B cell (primary cell): ENCODE data around the gene TEC. TPM values are rescaled to one million over a fixed set of nuclear protein-coding genes. Genes with fewer than 3 reads are reported as not detected.

Experiments used
- ATAC-seq: fragments of 200-7000 bp; cut with Tn5 transposase; one replicate; pipeline ENCODE4 v1.10.0; 2021; ENCODE audit warnings: low read depth, mild to moderate bottlenecking, moderate number of reproducible peaks, moderate library complexity
- CTCF ChIA-PET: fragments of 350-600 bp; sonication (Branson Sonifier 250); formaldehyde crosslinking; loops from one replicate; lab custom pipeline; 2021; ENCODE audit warnings: antibody characterized with exemption, inconsistent platforms; lab: Charles Lee
- POLR2A ChIA-PET: fragments of 350-600 bp; sonication (Branson Sonifier 250); formaldehyde crosslinking; loops from one replicate; lab custom pipeline; 2021; ENCODE audit warnings: antibody characterized with exemption; lab: Charles Lee
- DNase-seq: peaks from one replicate; pipeline ENCODE4 v3.0.0; 2013
- H2AFZ ChIP-seq: 2 replicates; pipeline ENCODE4 v1.6.1; 2012; ENCODE audit warnings: mild to moderate bottlenecking, low read depth, low read length; ENCODE audit not compliant: insufficient read depth, poor library complexity, severe bottlenecking
- H3K27ac ChIP-seq, 2 donors: 1 replicate in 1 of 2; 2 replicates in 1 of 2; pipeline ENCODE4 v1.5.1; 2012 to 2013; ENCODE audit warnings: low read length in 2 of 2, mild to moderate bottlenecking in 2 of 2, moderate library complexity in 1 of 2
- H3K27me3 ChIP-seq, 4 experiments: fragments of 200-600 bp in 1 of 4; sonication (generic) in 1 of 4; replicated peaks in 1 of 4; 1 replicate in 2 of 4; 2 replicates in 2 of 4; pipeline versions ENCODE4 v1.6.1 to v1.7.0; 2013 to 2016; ENCODE audit warnings: low read length in 3 of 4, mild to moderate bottlenecking in 2 of 4, mixed read lengths in 1 of 4, moderate library complexity in 1 of 4; ENCODE audit not compliant: insufficient read depth in 4 of 4, control insufficient read depth in 3 of 4; ENCODE audit errors: control extremely low read depth in 1 of 4
- H3K36me3 ChIP-seq, 2 experiments: replicated peaks in 1 of 2; 1 replicate in 1 of 2; 2 replicates in 1 of 2; pipeline versions ENCODE4 v1.6.1 to v1.7.1; 2013; ENCODE audit warnings: low read length in 1 of 2; ENCODE audit not compliant: insufficient read depth in 2 of 2, control insufficient read depth in 1 of 2; ENCODE audit errors: control extremely low read depth in 1 of 2, extremely low read depth in 1 of 2
- H3K4me1 ChIP-seq, 2 donors: fragments of 200-600 bp in 1 of 2; sonication (generic) in 1 of 2; 1 replicate in 1 of 2; 2 replicates in 1 of 2; pipeline versions ENCODE4 v1.5.1 to v1.6.1; 2013 to 2017; ENCODE audit warnings: low read length in 2 of 2; ENCODE audit not compliant: control insufficient read depth in 2 of 2, insufficient read depth in 2 of 2
- H3K4me2 ChIP-seq: replicated peaks from 2 replicates; pipeline ENCODE3; 2012; ENCODE audit warnings: mild to moderate bottlenecking, low read depth, low read length; ENCODE audit not compliant: poor library complexity, severe bottlenecking
- H3K4me3 ChIP-seq, 5 experiments: fragments of 200-600 bp in 1 of 5; sonication (generic) in 1 of 5; 1 replicate in 3 of 5; 2 replicates in 2 of 5; pipeline versions ENCODE4 v1.5.1 to v1.7.0; 2011 to 2016; ENCODE audit warnings: low read length in 4 of 5, mild to moderate bottlenecking in 4 of 5, low read depth in 2 of 5, control low read depth in 1 of 5, moderate library complexity in 1 of 5; ENCODE audit not compliant: insufficient read depth in 1 of 5; ENCODE audit errors: control extremely low read depth in 1 of 5, extremely low read depth in 1 of 5
- H3K79me2 ChIP-seq: fragments of 200-600 bp; sonication (generic); one replicate; pipeline ENCODE4 v1.6.0; 2016; ENCODE audit warnings: low read length; ENCODE audit not compliant: control insufficient read depth, insufficient read depth
- H3K9ac ChIP-seq: fragments of 200-600 bp; sonication (generic); 2 replicates; pipeline ENCODE4 v1.6.1; 2017; ENCODE audit warnings: mild to moderate bottlenecking, low read length, moderate library complexity
- H3K9me3 ChIP-seq, 3 donors: one replicate each; pipeline versions ENCODE4 v1.6.1 to v1.7.1; 2013; ENCODE audit warnings: low read length in 2 of 3; ENCODE audit not compliant: control insufficient read depth in 2 of 3, insufficient read depth in 1 of 3; ENCODE audit errors: control extremely low read depth in 1 of 3
- H4K20me1 ChIP-seq: 2 replicates; pipeline ENCODE4 v1.6.0; 2012; ENCODE audit warnings: mild to moderate bottlenecking, low read length; ENCODE audit not compliant: insufficient read depth, control insufficient read depth, poor library complexity, severe bottlenecking
- H3K27ac Mint-ChIP-seq: one replicate; pipeline ENCODE4 v1.8.0; 2021; ENCODE audit warnings: mixed read lengths
- H3K27me3 Mint-ChIP-seq: one replicate; pipeline ENCODE4 v1.8.0; 2021; ENCODE audit warnings: mixed read lengths
- H3K4me1 Mint-ChIP-seq: one replicate; pipeline ENCODE4 v1.8.0; 2021; ENCODE audit warnings: mixed read lengths
- H3K4me3 Mint-ChIP-seq: one replicate; pipeline ENCODE4 v1.8.0; 2021; ENCODE audit warnings: mixed read lengths
- H3K9me3 Mint-ChIP-seq: one replicate; pipeline ENCODE4 v1.8.0; 2022; ENCODE audit warnings: mixed read lengths; ENCODE audit not compliant: insufficient read depth
- CTCF ChIP-seq: fragments of 200-600 bp; IDR thresholded peaks from one replicate; pipeline ENCODE4 v1.8.0; 2022; ENCODE audit warnings: antibody characterized with exemption, mild to moderate bottlenecking
- EZH2 ChIP-seq: IDR thresholded peaks from 2 replicates; pipeline ENCODE4 v1.6.1; 2012; ENCODE audit warnings: borderline replicate concordance, low read depth, mild to moderate bottlenecking, moderate library complexity, low read length; ENCODE audit not compliant: insufficient read depth, poor library complexity, severe bottlenecking
- WGBS: methylation state at CpG from one replicate; pipeline ENCODE4 v1.1.5; 2013; ENCODE audit warnings: missing lambda C conversion rate; ENCODE audit not compliant: insufficient coverage; 5-methylcytosine and 5-hydroxymethylcytosine counted together
- intact Hi-C: fragments of 100-400 bp; cut with micrococcal nuclease; formaldehyde crosslinking; loops from one replicate; pipeline ENCODE4 v1.10.0; 2022
- polyA plus RNA-seq: library from polyadenylated mRNA; depleted of rRNA; stranded (reverse); fragments of >200 nt; gene quantifications from 2 replicates; pipeline ENCODE4 v1.2.3, GENCODE V29; 2012
- total RNA-seq, 2 donors: library from RNA; stranded (reverse); fragments of 120-200 nt in 1 of 2; gene quantifications; 1 replicate in 1 of 2; 2 replicates in 1 of 2; pipeline versions ENCODE4 v1.2.3 to v1.2.4, GENCODE V29; 2013 to 2022

The TEC gene
- total and polyA plus RNA-seq, 2 donors (not counting 1 experiment from before 2014, with no cell fraction given), result 2.0 to 8.3 TPM

GRCh38 chr4:48131736-48132135, 137.9 kb downstream of the TEC start:
- Histone ChIP-seq H3K9ac (no peak overlapping the region), H3K27ac (no peak overlapping the region), H4K20me1 (no peaks in the 10 kb centered on the region), H3K36me3 (peaks cover 4 to 14% of the 10 kb centered on the region in 2 experiments), H3K4me2 (no peak overlapping the region), H3K4me1 (peaks cover 10 to 12% of the 10 kb centered on the region in 2 donors), H3K27me3 (no peaks in the 10 kb centered on the region), H3K4me3 (no peak overlapping the region), H3K9me3 (no peaks in the 10 kb centered on the region), H2AFZ (no peak overlapping the region), H3K79me2 (no peaks in the 10 kb centered on the region)
- Mint-ChIP-seq H3K27me3 (no peaks in the 10 kb centered on the region), H3K4me3 (no peak overlapping the region), H3K27ac (no peak overlapping the region), H3K4me1 (peaks cover 19% of the 10 kb centered on the region), H3K9me3 (no peaks in the 10 kb centered on the region)
- no peak for TF ChIP-seq EZH2
- no peak for ATAC-seq
- no CpG with 5 or more reads among the region's 4 CpGs for WGBS
- no peak for DNase-seq
- ChIA-PET POLR2A (no interaction called here), CTCF (interaction anchor here (0.7 to 6.8 kb wide), 4 partner anchors 8 to 152 kb away, joined by 3 to 82 read pairs (median 3); no protein-coding TSS in a partner anchor)
- intact Hi-C loops, result no loop called here

GRCh38 chr4:48130100-48130499, 139.5 kb downstream of the TEC start:
- no peaks in the 10 kb centered on the region for H3K27me3 Mint-ChIP-seq
- 97% methylated on average over 6 of the region's 7 CpGs for WGBS
- no peak overlapping the region for H3K4me2 ChIP-seq
- peaks cover 19% of the 10 kb centered on the region for H3K4me1 Mint-ChIP-seq
- intact Hi-C loops, result no loop called here
- no peaks in the 10 kb centered on the region for H3K9me3 ChIP-seq
- no peaks in the 10 kb centered on the region for H3K9me3 Mint-ChIP-seq
- H4K20me1 ChIP-seq, result no peaks in the 10 kb centered on the region
- no peak overlapping the region for H3K27ac ChIP-seq
- ChIA-PET CTCF (interaction anchor here (0.8 to 6.8 kb wide), 2 partner anchors 10 to 43 kb away, joined by 3 to 82 read pairs; no protein-coding TSS in a partner anchor), POLR2A (no interaction called here)
- ATAC-seq, result no peak
- H2AFZ ChIP-seq, result no peak overlapping the region
- H3K79me2 ChIP-seq, result no peaks in the 10 kb centered on the region
- no peak overlapping the region for H3K4me3 Mint-ChIP-seq
- H3K9ac ChIP-seq, result no peak overlapping the region
- no peak for TF ChIP-seq CTCF
- TF ChIP-seq EZH2, result no peak
- no peak overlapping the region for H3K4me3 ChIP-seq
- peaks cover 1 to 5% of the 10 kb centered on the region in 2 experiments for H3K36me3 ChIP-seq
- no peak overlapping the region for H3K27ac Mint-ChIP-seq
- DNase-seq, result no peak
- no peaks in the 10 kb centered on the region for H3K27me3 ChIP-seq
- peaks cover 10 to 12% of the 10 kb centered on the region in 2 donors for H3K4me1 ChIP-seq
